Stimulated activated CD4-positive, alpha-beta T cell treated with anti-CD3 and anti-CD28 coated beads, TNF-alpha, amount 100 ng/mL, for 1 hour (primary cell): ENCODE measurements around the gene PIGH.
"Not testable (repeated sequence)": the region's sequence is repeated elsewhere in the genome, so short reads cannot be mapped to it uniquely, and the experiment has no call there.

ENCODE experiments used
- DNase-seq, 3 donors: peaks; one replicate each; pipeline ENCODE4 v3.0.0-alpha.2; 2020; ENCODE audit warnings: low read depth in 3 of 3, low spot score in 1 of 3

The PIGH gene

GRCh38 chr14:67553547-67553946, 46.5 kb downstream of the PIGH start:
- no peak for DNase-seq

GRCh38 chr14:67551940-67552339, 48.1 kb downstream of the PIGH start:
- no peak for DNase-seq

- DNase-seq, result no peak
These were observed 48.9 kb downstream of the PIGH start for GRCh38 chr14:67551123-67551522.

- DNase-seq, result no peak
These were observed 50.3 kb downstream of the PIGH start for GRCh38 chr14:67549734-67550133.

GRCh38 chr14:67547224-67547780, 52.8 kb downstream of the PIGH start:
- DNase-seq, result no peak

- DNase-seq, result no peak
These were observed 55.5 kb downstream of the PIGH start for GRCh38 chr14:67544590-67544989.

- DNase-seq, result not testable (repeated sequence)
These were observed 57.4 kb downstream of the PIGH start for GRCh38 chr14:67542620-67543019.

GRCh38 chr14:67541448-67542387, 58.4 kb downstream of the PIGH start:
- no peak for DNase-seq
